Endothelial cell of umbilical vein (primary cell): ENCODE measurements around the gene GMPPA. TPM values are rescaled to one million over a fixed set of nuclear protein-coding genes. Genes with fewer than 3 reads are reported as not detected.

Source experiments
- BruUV-seq: library from RNA; stranded (reverse); fragments of 400-500 nt; replicated peaks from 2 replicates; lab custom pipeline; 2021; lab: Mats Ljungman, UMichigan
- CTCF ChIA-PET: fragments of 300-600, 350-600 bp; sonication (Branson Sonifier 250); formaldehyde crosslinking; loops from one replicate; lab custom pipeline; 2021; ENCODE audit warnings: antibody characterized with exemption, inconsistent platforms; lab: Charles Lee
- POLR2A ChIA-PET: fragments of 300-600, 350-600 bp; sonication (Branson Sonifier 250); formaldehyde crosslinking; loops from one replicate; lab custom pipeline; 2021; ENCODE audit warnings: antibody characterized with exemption, inconsistent platforms; lab: Charles Lee
- DNase-seq: peaks from one replicate; pipeline ENCODE4 v3.0.0-alpha.2; 2011; ENCODE audit warnings: low read depth, low spot score
- FAIRE-seq: peaks from 2 replicates; lab custom pipeline; 2011; peaks lifted over from hg19 to GRCh38; lab: Jason Lieb, UNC
- H2AFZ ChIP-seq: 2 replicates; pipeline ENCODE4 v1.6.0; 2012; ENCODE audit warnings: low read depth, low read length, control low read depth, inconsistent platforms
- H3K27ac ChIP-seq: 2 replicates; pipeline ENCODE4 v1.5.1; 2011; ENCODE audit warnings: low read depth, mild to moderate bottlenecking, control low read depth, low read length, moderate library complexity; ENCODE audit not compliant: insufficient read depth
- H3K27me3 ChIP-seq, 2 experiments: 2 replicates each; pipeline versions ENCODE4 v1.6.0 to v1.6.1; 2011; ENCODE audit warnings: low read length in 2 of 2, mixed read lengths in 1 of 2; ENCODE audit not compliant: control insufficient read depth in 2 of 2, insufficient read depth in 2 of 2
- H3K36me3 ChIP-seq, 2 experiments: 2 replicates in 1 of 2; 3 replicates in 1 of 2; pipeline ENCODE4 v1.5.1; 2011; ENCODE audit warnings: low read length in 2 of 2, mild to moderate bottlenecking in 1 of 2, moderate library complexity in 1 of 2; ENCODE audit not compliant: control insufficient read depth in 2 of 2, insufficient read depth in 2 of 2; ENCODE audit errors: extremely low read depth in 1 of 2
- H3K4me1 ChIP-seq: 3 replicates; pipeline ENCODE4 v1.5.1; 2011; ENCODE audit warnings: mild to moderate bottlenecking, low read length; ENCODE audit not compliant: control insufficient read depth, insufficient read depth; ENCODE audit errors: extremely low read depth
- H3K4me2 ChIP-seq: 2 replicates; pipeline ENCODE4 v1.6.1; 2011; ENCODE audit warnings: low read length, control low read depth, mixed read lengths; ENCODE audit not compliant: insufficient read depth
- H3K4me3 ChIP-seq, 3 experiments: fragments of 200-600 bp in 1 of 3; sonication (generic), shearing (Covaris generic) in 1 of 3; replicated peaks in 1 of 3; 2 replicates each; pipeline ENCODE4 v1.5.1; 2011 to 2016; ENCODE audit warnings: control low read depth in 3 of 3, low read length in 3 of 3, mild to moderate bottlenecking in 2 of 3, inconsistent platforms in 1 of 3, low read depth in 1 of 3, moderate library complexity in 1 of 3; ENCODE audit not compliant: insufficient read depth in 1 of 3
- H3K79me2 ChIP-seq: 2 replicates; pipeline ENCODE4 v1.6.0; 2012; ENCODE audit warnings: low read length, inconsistent platforms; ENCODE audit not compliant: control insufficient read depth, insufficient read depth
- H3K9ac ChIP-seq: replicated peaks from 2 replicates; pipeline ENCODE3; 2011; ENCODE audit warnings: low read length, control low read depth; ENCODE audit not compliant: insufficient read depth; ENCODE audit errors: extremely low read depth
- H3K9me1 ChIP-seq: replicated peaks from 3 replicates; pipeline ENCODE4 v1.6.0; 2011; ENCODE audit warnings: mild to moderate bottlenecking, low read length; ENCODE audit not compliant: control insufficient read depth, insufficient read depth; ENCODE audit errors: extremely low read depth
- H3K9me3 ChIP-seq: replicated peaks from 2 replicates; pipeline ENCODE4 v1.5.1; 2012; ENCODE audit warnings: low read length, inconsistent platforms; ENCODE audit not compliant: control insufficient read depth, insufficient read depth
- H4K20me1 ChIP-seq: replicated peaks from 2 replicates; pipeline ENCODE3; 2011; ENCODE audit warnings: mild to moderate bottlenecking, low read length; ENCODE audit not compliant: control insufficient read depth, insufficient read depth; ENCODE audit errors: extremely low read depth
- CTCF ChIP-seq, 2 donors: IDR thresholded peaks; 1 replicate in 1 of 2; 2 replicates in 1 of 2; pipeline ENCODE4 v1.5.1; 2011; ENCODE audit warnings: low read length in 2 of 2, mild to moderate bottlenecking in 2 of 2, moderate library complexity in 2 of 2, control low read depth in 1 of 2, inconsistent platforms in 1 of 2, low read depth in 1 of 2; ENCODE audit not compliant: insufficient read depth in 1 of 2; ENCODE audit errors: extremely low read depth in 1 of 2
- EZH2 ChIP-seq: IDR thresholded peaks from 2 replicates; pipeline ENCODE4 v1.6.1; 2012; ENCODE audit warnings: borderline replicate concordance, low read depth, mild to moderate bottlenecking, moderate library complexity, low read length, inconsistent platforms; ENCODE audit not compliant: severe bottlenecking
- FOS ChIP-seq: IDR thresholded peaks from 2 replicates; pipeline ENCODE4 v1.6.1; 2011; ENCODE audit warnings: mild to moderate bottlenecking, low read length, moderate library complexity, borderline replicate concordance; ENCODE audit not compliant: insufficient read depth
- GATA2 ChIP-seq: IDR thresholded peaks from 2 replicates; pipeline ENCODE4 v1.7.0; 2011; ENCODE audit warnings: low read depth, mild to moderate bottlenecking, moderate library complexity, mixed read lengths, low read length; ENCODE audit not compliant: insufficient read length, insufficient read depth
- JUN ChIP-seq: IDR thresholded peaks from 2 replicates; pipeline ENCODE4 v1.6.1; 2011; ENCODE audit warnings: borderline replicate concordance, low read depth; ENCODE audit not compliant: insufficient read length, insufficient read depth
- MAX ChIP-seq: IDR thresholded peaks from 2 replicates; pipeline ENCODE4 v1.6.1; 2011; ENCODE audit not compliant: insufficient read depth, insufficient read length
- MYC ChIP-seq: IDR thresholded peaks from one replicate; pipeline ENCODE4 v1.6.1; 2011; ENCODE audit warnings: mild to moderate bottlenecking, low read depth, low read length
- POLR2A ChIP-seq: IDR thresholded peaks from 2 replicates; pipeline ENCODE4 v1.6.1; 2012; ENCODE audit warnings: low read depth, mild to moderate bottlenecking, control low read depth, low read length
- POLR2AphosphoS5 ChIP-seq: IDR thresholded peaks from 2 replicates; pipeline ENCODE4 v1.6.1; 2012; ENCODE audit warnings: low read depth, mild to moderate bottlenecking, control low read depth, low read length, moderate library complexity; ENCODE audit not compliant: insufficient read depth
- dilution Hi-C: fragments of 300-500 bp; cut with MboI; formaldehyde crosslinking; loops from one replicate; pipeline ENCODE4 v1.15.0; 2019; ENCODE audit warnings: low sequenced_read_pairs; ENCODE audit not compliant: extremely low pct_ligation_motif_present
- intact Hi-C: fragments of 100-400 bp; cut with micrococcal nuclease; formaldehyde crosslinking; loops from one replicate; pipeline ENCODE4 v1.10.0; 2022
- polyA plus RNA-seq, 4 experiments: library from polyadenylated mRNA; depleted of rRNA in 3 of 4; stranded (reverse) in 3 of 4; unstranded in 1 of 4; fragments of >200 nt; gene quantifications; 2 replicates each; pipeline versions ENCODE4 v1.2.1 to v1.2.3, GENCODE V29; 2011 to 2012; ENCODE audit warnings: missing spikeins in 1 of 4
- total RNA-seq: library from RNA; stranded (reverse); gene quantifications from 2 replicates; pipeline ENCODE4 v1.2.3, GENCODE V29; 2021

GMPPA gene
- total and polyA plus RNA-seq, 2 donors (not counting 3 experiments of a cell fraction or from before 2014, with no cell fraction given) = 39.1 to 104 TPM

- BruUV-seq = no TSS peak
- Histone ChIP-seq H3K79me2 (no peaks in the 10 kb centered on the region), H3K4me2 (no peak overlapping the region), H4K20me1 (no peaks in the 10 kb centered on the region), H3K27ac (no peak overlapping the region), H3K27me3 (peaks cover 17 to 19% of the 10 kb centered on the region in 2 experiments), H3K36me3 (no peaks in the 10 kb centered on the region), H3K9me3 (no peaks in the 10 kb centered on the region), H3K4me1 (no peaks in the 10 kb centered on the region), H2AFZ (no peak overlapping the region), H3K9ac (no peak overlapping the region), H3K9me1 (no peaks in the 10 kb centered on the region), H3K4me3 (no peak overlapping the region)
- DNase-seq = no peak
- intact Hi-C loops = no loop called here
- CTCF ChIA-PET = interaction anchor here (0.9 to 7.0 kb wide), 5 partner anchors 17 to 76 kb away, joined by 3 to 115 read pairs (median 7); no protein-coding TSS in a partner anchor
- POLR2A ChIA-PET = no interaction called here
- dilution Hi-C loops = no loop called here
- no peak for TF ChIP-seq FOS
- no peak for TF ChIP-seq CTCF (IDR thresholded peaks at IDR 0.05; ENCODE audit: extremely low read depth in 1 of 2, insufficient read depth in 1 of 2, low read depth in 1 of 2, low read length in 2 of 2)
- TF ChIP-seq JUN = no peak
- no peak for TF ChIP-seq POLR2A
- no peak for TF ChIP-seq GATA2
- TF ChIP-seq MAX = no peak
- TF ChIP-seq MYC = no peak
- no peak for TF ChIP-seq EZH2
- no peak for TF ChIP-seq POLR2AphosphoS5
- no peak for FAIRE-seq
Observed at GRCh38 chr2:219478916-219479315, 19.8 kb upstream of the GMPPA start.
